ENCODE data around the gene LINS1. TPM values are rescaled to one million over a fixed set of nuclear protein-coding genes. Genes with fewer than 3 reads are reported as not detected.

Gene LINS1
- total and polyA plus RNA-seq, 7 donors = 6.6 to 74.8 (median 13.7) TPM

- Histone ChIP-seq H3K4me1 (peaks cover 0 to 5% (median 0%) of the 10 kb centered on the region in 4 donors), H3K27ac (no peak overlapping the region), H3K4me3 (no peak overlapping the region), H3K36me3 (peaks cover 0 to 11% (median 3%) of the 10 kb centered on the region in 4 donors), H3K27me3 (no peaks in the 10 kb centered on the region), H3K9me3 (no peaks in the 10 kb centered on the region)
- DNase-seq = no peak
- TF ChIP-seq POLR2AphosphoS5 (IDR thresholded peaks at IDR 0.05) = no peak
- no peak for TF ChIP-seq EP300 (IDR thresholded peaks at IDR 0.05)
- no peak for TF ChIP-seq CTCF (IDR thresholded peaks at IDR 0.05)
- TF ChIP-seq POLR2A (IDR thresholded peaks at IDR 0.05) = no peak
- intact Hi-C loops (cut with DNase I) = no loop called here
- WGBS, 2 donors = 92 to 93% methylated on average over 5 of the region's 5 CpGs
Observed at GRCh38 chr15:100645671-100646070, 43.7 kb upstream of the LINS1 start.

GRCh38 chr15:100642950-100643338, 41.0 kb upstream of the LINS1 start:
- Histone ChIP-seq H3K36me3 (no peaks in the 10 kb centered on the region), H3K9me3 (no peaks in the 10 kb centered on the region), H3K27ac (no peak overlapping the region), H3K27me3 (no peaks in the 10 kb centered on the region), H3K4me3 (no peak overlapping the region), H3K4me1 (peaks cover 0 to 27% (median 9%) of the 10 kb centered on the region in 4 donors)
- TF ChIP-seq POLR2AphosphoS5 (IDR thresholded peaks at IDR 0.05) = no peak
- no peak for TF ChIP-seq POLR2A (IDR thresholded peaks at IDR 0.05)
- TF ChIP-seq CTCF (IDR thresholded peaks at IDR 0.05) = no peak
- TF ChIP-seq EP300 (IDR thresholded peaks at IDR 0.05) = no peak
- intact Hi-C loops (cut with DNase I) = no loop called here
- 82% methylated on average over 4 of the region's 4 CpGs for WGBS, 2 donors
- DNase-seq = no peak

GRCh38 chr15:100642213-100642949, 40.4 kb upstream of the LINS1 start:
- Histone ChIP-seq H3K27me3 (no peaks in the 10 kb centered on the region), H3K4me3 (no peak overlapping the region), H3K27ac (no peak overlapping the region), H3K36me3 (no peaks in the 10 kb centered on the region), H3K9me3 (no peaks in the 10 kb centered on the region), H3K4me1 (peaks cover 0 to 32% (median 12%) of the 10 kb centered on the region in 4 donors)
- DNase-seq = no peak
- intact Hi-C loops (cut with DNase I) = no loop called here
- no peak for TF ChIP-seq CTCF (IDR thresholded peaks at IDR 0.05)
- TF ChIP-seq POLR2A (IDR thresholded peaks at IDR 0.05) = no peak
- no peak for TF ChIP-seq POLR2AphosphoS5 (IDR thresholded peaks at IDR 0.05)
- no peak for TF ChIP-seq EP300 (IDR thresholded peaks at IDR 0.05)
- 87 to 93% methylated on average over 9 of the region's 9 CpGs for WGBS, 2 donors

- WGBS, 2 donors = 53 to 84% methylated on average over 11 of the region's 11 CpGs
- no peaks in the 10 kb centered on the region for H3K9me3 ChIP-seq
- no peak for DNase-seq
Observed at GRCh38 chr15:100638177-100638730, 36.3 kb upstream of the LINS1 start.

More at GRCh38 chr15:100638177-100638730, 36.3 kb upstream of the LINS1 start:
- no peak for TF ChIP-seq CTCF (IDR thresholded peaks at IDR 0.05)
- no peak for TF ChIP-seq EP300 (IDR thresholded peaks at IDR 0.05)
- TF ChIP-seq POLR2A (IDR thresholded peaks at IDR 0.05) = no peak
- TF ChIP-seq POLR2AphosphoS5 (IDR thresholded peaks at IDR 0.05) = no peak
- peaks cover 0 to 32% (median 12%) of the 10 kb centered on the region in 4 donors for H3K4me1 ChIP-seq
- intact Hi-C loops (cut with DNase I) = no loop called here
- no peaks in the 10 kb centered on the region for H3K36me3 ChIP-seq
- peak overlapping the region in 1 of 4 donors; percentile 42 for H3K27ac ChIP-seq
- H3K27me3 ChIP-seq = no peaks in the 10 kb centered on the region
- no peak overlapping the region for H3K4me3 ChIP-seq

All from sigmoid colon (tissue), 7 donors.